Liver (tissue), 9 donors: Measurements from ENCODE around the gene MRGPRF. TPM values are rescaled to one million over a fixed set of nuclear protein-coding genes. Genes with fewer than 3 reads are reported as not detected.

ENCODE experiments used
- DNase-seq: peaks from one replicate; pipeline ENCODE4 v3.0.0-alpha.2; 2017; ENCODE audit warnings: low spot score
- H3K27ac ChIP-seq, 2 donors: one replicate each; pipeline ENCODE4 v1.7.0; 2013; ENCODE audit warnings: inconsistent platforms in 2 of 2, low read length in 2 of 2, control low read depth in 1 of 2, low read depth in 1 of 2, mild to moderate bottlenecking in 1 of 2
- H3K27me3 ChIP-seq, 4 donors: one replicate each; pipeline versions ENCODE4 v1.6.1 to v1.7.0; 2013; ENCODE audit warnings: low read length in 3 of 4, inconsistent platforms in 1 of 4, mild to moderate bottlenecking in 1 of 4, moderate library complexity in 1 of 4; ENCODE audit not compliant: control insufficient read depth in 4 of 4, insufficient read depth in 4 of 4
- H3K36me3 ChIP-seq, 4 donors: one replicate each; pipeline versions ENCODE4 v1.6.1 to v1.7.0; 2013; ENCODE audit warnings: low read length in 3 of 4, mild to moderate bottlenecking in 3 of 4, low read depth in 1 of 4, moderate library complexity in 1 of 4; ENCODE audit not compliant: control insufficient read depth in 4 of 4, insufficient read depth in 3 of 4
- H3K4me1 ChIP-seq, 4 donors: one replicate each; pipeline versions ENCODE4 v1.6.1 to v1.7.0; 2013; ENCODE audit warnings: low read length in 3 of 4, mild to moderate bottlenecking in 3 of 4, moderate library complexity in 1 of 4; ENCODE audit not compliant: control insufficient read depth in 4 of 4, insufficient read depth in 4 of 4
- H3K4me3 ChIP-seq, 3 donors: one replicate each; pipeline versions ENCODE4 v1.6.1 to v1.7.0; 2013; ENCODE audit warnings: low read length in 3 of 3, control low read depth in 1 of 3, low read depth in 1 of 3, mild to moderate bottlenecking in 1 of 3
- H3K9ac ChIP-seq, 2 donors: one replicate each; pipeline ENCODE4 v1.7.0; 2013; ENCODE audit warnings: low read length in 2 of 2, mild to moderate bottlenecking in 2 of 2, moderate library complexity in 2 of 2, control low read depth in 1 of 2, low read depth in 1 of 2
- H3K9me3 ChIP-seq, 4 donors: one replicate each; pipeline versions ENCODE4 v1.6.1 to v1.7.0; 2013; ENCODE audit warnings: low read length in 3 of 4; ENCODE audit not compliant: control insufficient read depth in 4 of 4
- ATF3 ChIP-seq: IDR thresholded peaks from 2 replicates; pipeline ENCODE4 v1.6.1; 2016; ENCODE audit warnings: antibody characterized with exemption
- CTCF ChIP-seq: fragments of 150-350 bp; IDR thresholded peaks from 2 replicates; pipeline ENCODE4 v1.5.1; 2017; ENCODE audit warnings: improper control_type of control experiment, low read depth, low read length; ENCODE audit not compliant: missing input control
- EGR1 ChIP-seq, 2 donors: IDR thresholded peaks; 2 replicates each; pipeline ENCODE4 v1.6.1; 2016 to 2018; ENCODE audit warnings: antibody characterized with exemption in 2 of 2, low read depth in 2 of 2
- FOXA1 ChIP-seq: IDR thresholded peaks from 2 replicates; pipeline ENCODE4 v1.6.1; 2016; ENCODE audit warnings: antibody characterized with exemption
- FOXA2 ChIP-seq: IDR thresholded peaks from 2 replicates; pipeline ENCODE4 v1.6.1; 2016; ENCODE audit warnings: antibody characterized with exemption
- GABPA ChIP-seq, 2 donors: IDR thresholded peaks in 1 of 2; conservative IDR thresholded peaks in 1 of 2; 2 replicates each; pipeline ENCODE4 v1.6.1; 2016; ENCODE audit warnings: antibody characterized with exemption in 2 of 2, mild to moderate bottlenecking in 1 of 2, moderate library complexity in 1 of 2
- HNF4A ChIP-seq, 2 donors: conservative IDR thresholded peaks; 2 replicates each; pipeline ENCODE4 v1.6.1; 2016; ENCODE audit warnings: antibody characterized with exemption in 2 of 2, mild to moderate bottlenecking in 2 of 2
- HNF4G ChIP-seq: IDR thresholded peaks from 2 replicates; pipeline ENCODE4 v1.6.1; 2016; ENCODE audit warnings: antibody characterized with exemption
- JUND ChIP-seq, 2 donors: IDR thresholded peaks; 2 replicates each; pipeline ENCODE4 v1.6.1; 2016; ENCODE audit warnings: antibody characterized with exemption in 2 of 2
- MAX ChIP-seq: IDR thresholded peaks from 2 replicates; pipeline ENCODE4 v1.6.1; 2016; ENCODE audit warnings: antibody characterized with exemption
- NR2F2 ChIP-seq: IDR thresholded peaks from 2 replicates; pipeline ENCODE4 v1.6.1; 2016; ENCODE audit warnings: antibody characterized with exemption
- RAD21 ChIP-seq, 2 donors: IDR thresholded peaks; 2 replicates each; pipeline ENCODE4 v1.6.1; 2016; ENCODE audit warnings: antibody characterized with exemption in 2 of 2, mild to moderate bottlenecking in 2 of 2
- REST ChIP-seq: IDR thresholded peaks from 2 replicates; pipeline ENCODE4 v1.6.1; 2016; ENCODE audit warnings: antibody characterized with exemption, mild to moderate bottlenecking
- RXRA ChIP-seq, 2 donors: IDR thresholded peaks; 2 replicates each; pipeline ENCODE4 v1.6.1; 2017 to 2018; ENCODE audit warnings: antibody characterized with exemption in 2 of 2, mild to moderate bottlenecking in 1 of 2
- SP1 ChIP-seq: IDR thresholded peaks from 2 replicates; pipeline ENCODE4 v1.6.1; 2018; ENCODE audit warnings: antibody characterized with exemption, mild to moderate bottlenecking
- TAF1 ChIP-seq: conservative IDR thresholded peaks from 2 replicates; pipeline ENCODE4 v1.6.1; 2016; ENCODE audit warnings: antibody characterized with exemption, mild to moderate bottlenecking
- YY1 ChIP-seq: IDR thresholded peaks from 2 replicates; pipeline ENCODE4 v1.6.1; 2016; ENCODE audit warnings: antibody characterized with exemption, mild to moderate bottlenecking
- ZBTB33 ChIP-seq: IDR thresholded peaks from 2 replicates; pipeline ENCODE4 v1.6.1; 2016; ENCODE audit warnings: antibody characterized with exemption
- WGBS: extraction: QIAGEN DNeasy Blood & Tissue Kit; methylation state at CpG from one replicate; pipeline ENCODE4 v1.1.7; 2013; 5-methylcytosine and 5-hydroxymethylcytosine counted together
- polyA plus RNA-seq, 2 donors: library from polyadenylated mRNA; stranded (reverse) in 1 of 2; unstranded in 1 of 2; fragments of 200-250 nt in 1 of 2; fragments of >200 nt in 1 of 2; fragmentation: Nextera tagmentation in 1 of 2; extraction: Ambion mirVana in 1 of 2; gene quantifications; one replicate each; pipeline versions ENCODE4 v1.2.1 to v1.2.3, GENCODE V29; 2013 to 2015
- total RNA-seq, 2 donors: library from RNA; depleted of rRNA; stranded (reverse); fragments of >200 nt; gene quantifications; one replicate each; pipeline ENCODE4 v1.2.3, GENCODE V29; 2014
- donor health status: healthy.
- donor health status: healthy.
- donor health status: healthy.
- donor health status: healthy.
- donor health status: healthy.

The MRGPRF gene
- total and polyA plus RNA-seq, 4 donors, result 1.1 to 4.8 (median 2.5) TPM

GRCh38 chr11:69037074-69037473 lies 24.0 kb upstream of the MRGPRF start:
- Histone ChIP-seq H3K27ac (no peak overlapping the region), H3K9ac (no peak overlapping the region), H3K36me3 (no peaks in the 10 kb centered on the region), H3K9me3 (no peaks in the 10 kb centered on the region), H3K4me1 (no peaks in the 10 kb centered on the region), H3K4me3 (no peak overlapping the region), H3K27me3 (no peaks in the 10 kb centered on the region)
- WGBS, result 95% methylated on average over 18 of the region's 18 CpGs
- no peak for DNase-seq
- TF ChIP-seq FOXA2 (no peak), YY1 (no peak), RXRA (IDR thresholded peaks at IDR 0.05) (no peak), HNF4A (conservative IDR thresholded peaks at IDR 0.05) (no peak), FOXA1 (no peak), CTCF (no peak), TAF1 (no peak), SP1 (no peak), JUND (IDR thresholded peaks at IDR 0.05) (no peak), ZBTB33 (no peak), REST (no peak), EGR1 (IDR thresholded peaks at IDR 0.05; ENCODE audit: low read depth in 2 of 2) (no peak), NR2F2 (no peak), HNF4G (no peak), MAX (no peak), GABPA (IDR thresholded peaks at IDR 0.05 in 1 of 2, conservative IDR thresholded peaks at IDR 0.05 in 1 of 2) (no peak), ATF3 (no peak), RAD21 (IDR thresholded peaks at IDR 0.05) (no peak)
